HG03571 (cell line): ENCODE measurements around the gene EFS.

Source experiments
- ATAC-seq: cut with Tn5 transposase; IDR thresholded peaks from one replicate; pipeline ENCODE4 v1.9.1; 2021; ENCODE audit not compliant: unreplicated experiment

Gene EFS

DNA sequence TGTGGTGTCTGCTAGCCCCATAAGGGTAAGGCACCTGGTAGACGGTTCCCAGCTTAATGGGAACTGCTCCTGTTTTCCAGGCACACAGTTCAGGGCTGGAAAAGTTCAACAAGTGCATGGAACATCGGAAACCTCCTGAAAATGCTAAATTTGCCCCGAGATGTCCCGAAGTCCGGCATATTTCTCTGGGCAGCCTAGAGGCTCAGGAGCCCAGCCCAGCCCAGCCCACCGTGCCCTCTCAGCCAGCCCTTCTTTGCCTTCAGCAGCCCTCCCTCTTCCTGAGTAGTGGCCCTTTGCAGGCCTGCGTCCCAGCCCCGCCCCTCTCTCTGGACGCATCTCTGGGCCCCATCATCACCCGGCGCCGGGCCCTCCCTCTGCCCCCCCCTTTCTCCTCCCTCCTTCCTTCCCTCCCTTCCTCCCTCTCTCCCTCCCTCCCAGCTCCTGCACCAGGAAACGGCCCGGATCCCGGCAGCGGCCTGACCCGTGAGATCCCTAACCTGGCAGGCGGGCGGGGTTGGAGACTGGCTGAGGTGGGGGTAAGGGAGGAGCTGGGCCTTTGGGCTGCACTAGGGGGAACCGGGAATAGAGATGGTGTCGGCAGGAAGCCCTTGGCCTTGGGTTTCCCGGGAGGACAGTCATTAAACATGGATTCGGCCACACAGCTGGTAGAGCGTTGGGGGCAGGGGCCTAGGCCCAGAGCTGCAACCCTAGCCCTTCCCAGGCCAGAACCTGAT, 58.4 kb downstream of the EFS start, which contains the start of gene BCL2L2:
TSS of gene BCL2L2 (plus strand) at position 422 of the 734 bp plus-strand sequence. CDS start 935 bp downstream, outside the sequence.
- ATAC-seq: no peak
